Testis (tissue), 3 donors: ENCODE results near the gene ZMAT5. TPM values are rescaled to one million over a fixed set of nuclear protein-coding genes. Genes with fewer than 3 reads are reported as not detected.

ENCODE experiments used
- DNase-seq: peaks from one replicate; pipeline ENCODE4 v3.0.0-alpha.2; 2019
- H3K27ac ChIP-seq, 2 donors: fragments of 200-600 bp; sonication (generic); one replicate each; pipeline ENCODE4 v1.5.1; 2019
- H3K27me3 ChIP-seq: fragments of 200-600 bp; sonication (generic); one replicate; pipeline ENCODE4 v1.5.1; 2019
- H3K36me3 ChIP-seq: fragments of 200-600 bp; sonication (generic); one replicate; pipeline ENCODE4 v1.5.1; 2017; ENCODE audit warnings: low read depth; ENCODE audit errors: missing control alignments
- H3K4me1 ChIP-seq: fragments of 200-600 bp; sonication (generic); one replicate; pipeline ENCODE4 v1.5.1; 2019
- H3K4me3 ChIP-seq, 2 donors: fragments of 200-600 bp; sonication (generic); one replicate each; pipeline ENCODE4 v1.5.1; 2017 to 2019
- H3K9me3 ChIP-seq: fragments of 200-600 bp; sonication (generic); one replicate; pipeline ENCODE4 v1.5.1; 2017
- CTCF ChIP-seq, 3 experiments: fragments of 450-650 bp in 2 of 3; fragments of 200-600 bp in 1 of 3; sonication (generic) in 1 of 3; IDR thresholded peaks; one replicate each; pipeline ENCODE4 v1.5.1; 2016 to 2019; ENCODE audit warnings: antibody characterized with exemption in 3 of 3, mild to moderate bottlenecking in 2 of 3, moderate library complexity in 1 of 3
- POLR2A ChIP-seq: fragments of 450-650 bp; IDR thresholded peaks from one replicate; pipeline ENCODE4 v1.6.1; 2017; ENCODE audit warnings: antibody characterized with exemption, mild to moderate bottlenecking, moderate library complexity
- WGBS, 2 donors: methylation state at CpG; one replicate each; pipeline ENCODE4 v1.1.5; 2018; 5-methylcytosine and 5-hydroxymethylcytosine counted together
- intact Hi-C: fragments of 100-400 bp; cut with DNase I; formaldehyde crosslinking; loops from one replicate; pipeline ENCODE4 v1.15.1; 2023; ENCODE audit warnings: low total_unique reads
- polyA plus RNA-seq: library from polyadenylated mRNA; stranded (reverse); fragments of 350-450 nt; fragmentation: Illumina TruSeq; extraction: RNeasy Lipid Tissue Mini Kit (QIAGEN cat#74804); gene quantifications from one replicate; pipeline ENCODE4 v1.2.3, GENCODE V29; 2014; ENCODE audit warnings: low read depth, low replicate concordance; ENCODE audit not compliant: insufficient read depth
- total RNA-seq, 2 donors: library from RNA; depleted of rRNA; stranded (reverse); fragments of >200 nt; gene quantifications; one replicate each; pipeline ENCODE4 v1.2.3, GENCODE V29; 2016

Gene ZMAT5
- total and polyA plus RNA-seq, 3 donors from 2014 or later = 16.7 to 23.4 (median 19.6) TPM

- DNase-seq = no peak
- peaks cover 31% of the 10 kb centered on the region for H3K4me1 ChIP-seq
- 38 to 63% methylated on average over 3 to 5 of the region's 5 CpGs for WGBS, 2 donors
- no peaks in the 10 kb centered on the region for H3K9me3 ChIP-seq
- H3K4me3 ChIP-seq = no peak overlapping the region
- intact Hi-C loops = no loop called here
- no peak overlapping the region for H3K27ac ChIP-seq
- H3K36me3 ChIP-seq = no peaks in the 10 kb centered on the region
- no peaks in the 10 kb centered on the region for H3K27me3 ChIP-seq
- no peak for TF ChIP-seq CTCF (IDR thresholded peaks at IDR 0.05)
- TF ChIP-seq POLR2A = no peak
Observed at GRCh38 chr22:29786031-29786430, 19.2 kb upstream of the ZMAT5 start.

DNA sequence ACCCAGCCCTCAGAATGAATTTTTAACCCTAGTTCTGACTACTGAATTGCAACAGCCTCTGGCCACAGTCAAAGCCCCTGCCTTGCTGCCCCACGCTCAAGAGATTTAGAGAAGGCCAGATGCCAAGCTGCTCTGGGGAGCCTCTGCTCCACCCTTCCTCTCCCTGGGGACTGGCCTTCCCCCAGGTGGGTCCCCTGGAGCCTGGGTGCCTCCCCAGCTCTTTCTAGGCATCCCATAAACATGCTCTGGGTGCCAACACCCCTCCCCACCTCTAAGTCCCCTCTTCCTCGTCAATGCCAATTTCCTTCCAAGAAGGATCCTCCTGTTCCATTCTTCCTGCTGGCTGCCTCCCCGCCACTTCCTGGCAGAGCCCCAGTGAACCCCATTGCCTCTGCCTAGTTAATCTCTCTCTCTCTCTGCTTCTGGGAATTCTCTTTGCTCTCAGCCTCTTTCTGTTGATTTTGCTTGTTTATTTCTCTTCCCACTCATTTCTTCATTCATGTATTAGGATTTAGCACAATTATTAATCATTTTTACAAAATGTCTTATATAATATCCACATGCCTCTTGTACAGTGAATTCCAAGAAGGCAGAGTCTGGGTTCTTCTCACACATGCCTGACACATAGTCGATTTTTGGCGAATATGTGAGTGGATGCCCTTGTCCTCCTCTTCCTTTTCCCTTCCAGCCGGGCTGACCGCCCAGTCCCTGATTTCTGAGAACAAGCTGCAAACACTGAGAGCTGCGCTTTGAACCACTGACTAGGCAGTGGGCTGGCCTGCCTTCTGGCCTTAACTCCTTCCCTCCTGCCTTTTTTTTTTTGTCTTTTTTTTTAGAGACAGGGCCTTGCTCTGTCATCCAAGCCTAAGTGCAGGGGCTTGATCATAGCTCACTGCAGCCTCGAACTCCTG lies 17.9 kb upstream of the ZMAT5 start:
- TF ChIP-seq CTCF (IDR thresholded peaks at IDR 0.05) (no peak), POLR2A (no peak)
- Histone ChIP-seq H3K36me3 (no peaks in the 10 kb centered on the region), H3K27me3 (no peaks in the 10 kb centered on the region), H3K27ac (peak overlapping the region; percentile 31 to 54), H3K4me3 (no peak overlapping the region), H3K4me1 (peaks cover 34% of the 10 kb centered on the region), H3K9me3 (no peaks in the 10 kb centered on the region)
- DNase-seq = peak; percentile 74
- WGBS, 2 donors = 41 to 48% methylated on average over 9 of the region's 9 CpGs
- intact Hi-C loops = no loop called here

DNA sequence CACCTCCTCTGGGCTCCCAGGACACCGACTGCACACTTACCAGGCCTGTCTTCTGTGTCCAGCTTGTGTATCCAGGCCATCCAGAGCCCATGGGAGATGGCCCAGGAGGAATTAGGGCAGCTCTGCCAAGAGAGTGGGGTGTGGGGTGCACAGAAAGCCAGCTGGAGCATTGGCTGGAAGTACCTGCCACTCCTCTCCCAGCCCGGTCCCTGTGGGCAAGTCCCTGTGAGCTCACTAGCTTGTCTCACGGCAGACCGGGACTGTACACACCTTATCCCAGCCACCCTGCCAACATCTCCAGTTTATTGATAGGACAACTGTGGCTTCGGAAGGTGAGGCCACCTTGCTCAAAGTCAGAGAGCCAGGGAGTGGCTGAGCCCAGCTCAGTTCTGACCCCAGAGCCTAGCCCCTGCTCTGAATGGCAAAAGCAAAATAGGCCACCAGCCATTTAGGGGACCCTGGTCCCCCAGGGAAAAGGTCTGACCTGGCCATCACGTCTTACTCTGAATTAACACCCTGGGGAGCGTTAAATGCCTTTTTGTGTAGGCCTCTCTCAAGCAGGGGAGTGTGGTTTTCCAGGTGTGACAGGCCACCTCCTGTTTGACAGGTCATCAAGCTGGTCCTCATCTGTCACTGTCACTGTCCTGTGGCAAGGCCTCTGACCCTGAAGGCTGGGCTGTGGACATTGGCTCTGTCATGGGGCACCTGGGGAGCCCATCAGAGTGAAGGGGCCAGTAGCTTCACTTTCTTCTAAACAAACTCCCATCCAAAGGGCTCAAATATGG lies 15.4 kb upstream of the ZMAT5 start:
- Histone ChIP-seq H3K27ac (peak overlapping the region; percentile 39 to 69), H3K4me3 (no peak overlapping the region), H3K9me3 (no peaks in the 10 kb centered on the region), H3K36me3 (no peaks in the 10 kb centered on the region), H3K4me1 (peaks cover 34% of the 10 kb centered on the region), H3K27me3 (no peaks in the 10 kb centered on the region)
- 40 to 56% methylated on average over 3 to 7 of the region's 7 CpGs for WGBS, 2 donors
- intact Hi-C loops = no loop called here
- peak; percentile 45 for DNase-seq
- TF ChIP-seq CTCF (IDR thresholded peaks at IDR 0.05) (no peak), POLR2A (no peak)

- Histone ChIP-seq H3K9me3 (no peaks in the 10 kb centered on the region), H3K36me3 (no peaks in the 10 kb centered on the region), H3K4me1 (peaks cover 31% of the 10 kb centered on the region), H3K27ac (peak overlapping the region; percentile 39 to 69), H3K27me3 (no peaks in the 10 kb centered on the region), H3K4me3 (no peak overlapping the region)
- intact Hi-C loops = no loop called here
- WGBS, 2 donors = 32 to 48% methylated on average over 8 of the region's 8 CpGs
- no peak for TF ChIP-seq POLR2A
- no peak for TF ChIP-seq CTCF (IDR thresholded peaks at IDR 0.05)
- DNase-seq = no peak
Observed at GRCh38 chr22:29780748-29781676, 14.2 kb upstream of the ZMAT5 start.
